Left forelimb (tissue), 1 donor: ENCODE results near the gene IL13RA1.
"Not testable (repeated sequence)": the region's sequence is repeated elsewhere in the genome, so short reads cannot be mapped to it uniquely, and the experiment has no call there.

Source experiments
- DNase-seq: peaks from one replicate; pipeline ENCODE4 v3.0.0-alpha.2; 2018; ENCODE audit warnings: low spot score

Gene IL13RA1

DNA sequence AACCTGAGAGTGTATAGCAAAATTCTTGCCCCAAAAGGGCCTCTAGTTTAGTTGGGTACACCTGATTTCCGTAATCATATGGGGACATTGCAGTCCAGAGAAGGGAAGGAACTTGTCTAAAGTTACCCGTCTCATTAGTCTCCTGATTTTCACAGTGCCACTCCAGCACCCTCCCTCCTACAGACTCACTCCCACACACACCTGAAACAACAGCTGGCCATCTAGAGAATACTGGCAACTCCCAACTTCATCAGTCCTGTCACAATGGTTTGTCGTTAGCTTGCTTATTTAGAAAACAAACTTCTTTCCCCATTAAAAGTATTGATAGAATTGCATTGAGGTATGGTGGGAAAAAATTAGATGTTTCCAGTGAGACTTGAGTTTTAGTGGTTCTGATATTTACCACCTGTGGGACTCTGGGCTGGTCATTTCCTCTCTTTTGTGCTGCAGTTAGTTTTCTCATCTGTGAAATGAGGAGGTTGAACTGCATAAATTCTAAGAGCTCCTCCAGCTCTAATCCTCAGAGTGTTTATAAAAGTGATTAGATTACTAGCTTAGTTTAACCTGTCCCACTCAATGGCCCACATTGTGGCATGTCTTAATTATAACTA lies 1.7 kb downstream of the IL13RA1 start:
- DNase-seq, result no peak

DNA sequence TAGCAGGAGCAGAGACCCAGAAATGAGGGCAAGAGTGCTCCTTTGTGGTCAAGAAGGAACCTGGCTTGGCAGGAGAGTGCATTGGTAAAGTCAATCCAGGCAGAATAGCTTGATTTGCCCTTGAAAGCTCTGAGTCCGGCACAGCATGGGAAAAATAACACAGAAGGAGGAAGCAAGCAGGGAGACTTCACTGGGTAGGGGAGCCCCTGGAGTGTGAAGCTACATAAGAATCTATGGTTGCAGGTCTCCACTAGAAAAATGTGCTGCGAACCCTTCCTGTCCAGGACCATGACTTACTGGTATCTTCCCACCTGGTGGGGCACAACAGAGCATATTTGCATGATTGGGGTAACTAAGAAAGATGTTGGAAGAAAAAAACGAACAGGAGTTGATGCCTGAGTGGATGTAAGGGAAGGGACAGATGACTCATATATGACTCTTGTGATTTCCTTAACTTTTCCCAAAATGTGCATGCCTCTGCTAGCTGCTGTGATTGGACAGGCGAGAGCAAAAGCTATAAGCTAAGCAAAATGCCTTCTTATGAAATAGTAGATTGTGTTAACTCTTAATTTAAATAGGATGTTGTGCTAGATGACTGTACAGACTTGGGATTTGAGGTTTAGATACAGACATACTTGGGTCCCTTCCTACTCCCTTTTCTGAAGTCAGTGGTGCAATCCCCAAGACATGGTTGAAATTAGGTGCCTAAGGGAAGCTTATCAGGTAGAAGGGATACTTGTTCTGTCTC lies 3.3 kb downstream of the IL13RA1 start:
- no peak for DNase-seq

DNA sequence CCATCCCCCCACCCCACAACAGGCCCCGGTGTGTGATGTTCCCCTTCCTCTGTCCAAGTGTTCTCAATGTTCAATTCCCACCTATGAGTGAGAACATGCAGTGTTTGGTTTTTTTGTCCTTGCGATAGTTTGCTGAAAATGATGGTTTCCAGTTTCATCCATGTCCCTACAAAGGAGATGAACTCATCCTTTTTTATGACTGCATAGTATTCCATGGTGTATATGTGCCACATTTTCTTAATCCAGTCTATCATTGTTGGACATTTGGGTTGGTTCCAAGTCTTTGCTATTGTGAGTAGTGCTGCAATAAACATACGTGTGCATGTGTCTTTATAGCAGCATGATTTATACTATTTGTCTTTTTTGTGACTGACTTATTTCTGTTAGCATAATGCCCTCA lies 5.1 kb downstream of the IL13RA1 start:
- DNase-seq, result not testable (repeated sequence)

DNA sequence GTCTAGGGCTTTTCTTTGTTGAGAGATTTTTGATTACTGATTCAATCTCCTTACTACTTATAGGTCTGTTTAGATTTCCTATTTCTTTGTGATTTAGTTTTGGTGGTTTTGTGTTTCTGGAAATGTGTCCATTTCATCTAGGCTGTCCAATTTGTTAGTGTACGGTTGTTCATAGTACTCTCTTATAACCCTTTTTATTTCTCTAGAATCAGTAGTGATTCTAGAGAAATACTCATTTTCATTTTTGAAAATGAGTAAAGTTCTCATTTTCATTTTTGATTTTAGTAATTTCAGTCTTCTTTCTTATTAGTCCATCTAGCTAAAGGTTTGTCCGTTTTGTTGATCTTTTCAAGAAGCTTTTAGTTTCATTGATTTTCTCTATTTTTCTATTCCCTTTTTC lies 7.5 kb downstream of the IL13RA1 start:
- no peak for DNase-seq

DNA sequence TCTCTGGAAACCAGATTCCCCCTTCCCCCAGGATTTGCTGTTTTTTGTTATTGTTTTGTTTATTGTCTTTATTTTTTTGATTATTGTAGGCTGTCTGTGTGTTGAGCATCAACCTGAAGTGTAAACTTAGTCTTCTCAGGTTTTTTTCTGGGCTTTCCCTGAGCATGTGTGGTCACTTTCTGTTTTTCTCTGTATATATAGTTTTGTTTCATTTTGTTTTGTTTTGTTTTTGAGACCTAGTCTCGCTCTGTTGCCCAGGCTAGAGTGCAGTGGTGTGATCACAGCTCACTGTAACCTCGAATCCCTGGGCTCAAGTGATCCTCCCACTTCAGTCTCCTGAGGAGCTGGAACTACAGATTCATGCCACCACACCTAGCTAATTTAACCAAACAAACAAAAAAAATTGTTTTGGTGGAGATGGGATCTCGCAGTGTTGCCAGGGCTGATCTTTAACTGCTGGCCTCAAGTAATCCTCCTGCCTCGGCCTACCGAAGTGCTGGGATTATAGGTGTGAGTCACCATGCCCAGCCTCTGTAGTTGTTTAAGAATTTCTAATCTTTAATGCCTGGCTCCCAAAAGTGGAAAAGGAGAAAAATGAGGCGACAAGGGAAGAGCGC lies 9.1 kb downstream of the IL13RA1 start:
- no peak for DNase-seq

DNA sequence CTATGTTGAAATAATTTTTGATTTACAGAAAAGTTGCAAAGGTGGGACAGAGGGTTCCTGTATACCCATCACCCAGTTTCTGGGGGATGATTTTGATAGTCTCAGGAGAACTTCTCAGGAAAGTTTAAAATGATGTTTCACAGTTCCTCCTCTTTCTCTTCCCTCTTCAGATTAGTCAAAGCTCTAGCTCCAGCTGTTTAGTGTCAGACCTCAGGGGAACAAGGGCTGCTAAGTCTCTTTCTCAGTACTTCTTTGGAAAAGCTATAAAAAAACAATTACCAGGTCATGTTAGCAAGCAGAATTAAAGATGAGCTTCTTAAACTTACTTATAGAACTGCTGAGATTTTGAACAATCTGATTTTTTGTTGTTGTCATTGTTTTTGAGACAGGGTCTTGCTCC lies 12.2 kb downstream of the IL13RA1 start:
- DNase-seq, result no peak

DNA sequence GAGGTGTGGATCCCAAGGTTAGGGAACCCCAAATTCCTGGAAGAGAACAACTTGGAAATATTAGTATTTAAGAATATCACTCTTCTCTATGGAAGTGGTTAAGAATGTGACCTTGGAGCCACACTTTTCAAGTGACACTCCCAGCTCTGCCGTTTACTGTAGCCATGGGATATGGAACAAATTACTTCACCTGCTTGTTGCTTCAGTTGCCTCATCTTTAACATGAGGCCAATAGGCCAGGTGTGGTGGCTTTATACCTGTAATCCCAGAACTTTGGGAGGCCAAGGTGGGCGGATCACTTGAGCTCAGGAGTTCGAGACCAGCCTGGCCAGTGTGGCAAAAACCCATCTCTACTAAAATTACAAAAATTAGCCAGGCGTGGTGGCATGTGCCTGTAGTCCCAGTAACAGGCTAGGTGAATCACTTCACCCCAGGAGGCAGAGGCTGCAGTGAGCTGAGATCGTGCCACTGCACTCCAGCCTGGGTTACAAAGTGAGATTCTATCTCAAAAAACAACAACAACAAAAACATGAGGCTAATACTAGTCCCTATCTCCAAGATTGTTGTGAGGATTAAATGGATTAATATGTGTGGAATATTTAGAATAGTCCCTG lies 13.0 kb downstream of the IL13RA1 start:
- no peak for DNase-seq

DNA sequence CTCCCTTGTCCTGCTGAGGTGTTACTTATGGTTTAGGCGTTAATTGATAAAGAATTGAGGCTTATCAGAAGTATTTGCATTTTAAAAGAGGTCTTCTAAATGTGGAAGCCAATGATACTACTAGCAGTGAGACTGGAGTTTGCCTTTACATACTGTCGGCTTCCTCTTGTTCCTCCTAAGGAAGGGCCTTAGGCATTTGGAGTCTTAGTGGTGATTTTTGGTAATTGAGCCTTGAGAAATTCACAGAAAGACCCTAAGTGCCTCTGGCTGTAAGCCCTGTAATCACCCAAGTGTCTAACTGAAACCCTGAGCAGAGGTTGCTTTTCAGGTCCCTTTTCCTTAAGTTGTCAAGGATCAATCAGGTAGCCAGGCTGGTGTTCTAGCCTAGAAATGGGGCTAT lies 14.8 kb downstream of the IL13RA1 start:
- no peak for DNase-seq

DNA sequence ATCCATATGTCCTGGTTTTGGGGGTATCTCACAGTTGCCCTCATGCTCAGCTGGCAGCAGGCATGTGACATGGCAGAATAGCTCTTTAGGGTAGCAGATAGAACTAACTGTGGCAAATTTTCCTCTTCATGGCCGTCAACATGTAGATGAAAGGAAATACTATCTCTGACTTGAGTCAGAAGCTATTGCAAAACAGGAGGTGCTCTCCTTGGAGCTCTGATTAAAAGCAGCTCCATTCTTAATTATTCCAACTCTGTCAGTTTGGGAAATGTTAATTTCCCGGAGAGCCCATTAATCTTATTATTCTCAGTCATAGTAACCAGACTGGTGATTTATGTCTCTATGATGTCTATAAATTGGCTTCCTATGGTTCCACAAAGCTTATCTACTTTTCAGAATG lies 18.2 kb downstream of the IL13RA1 start:
- no peak for DNase-seq

DNA sequence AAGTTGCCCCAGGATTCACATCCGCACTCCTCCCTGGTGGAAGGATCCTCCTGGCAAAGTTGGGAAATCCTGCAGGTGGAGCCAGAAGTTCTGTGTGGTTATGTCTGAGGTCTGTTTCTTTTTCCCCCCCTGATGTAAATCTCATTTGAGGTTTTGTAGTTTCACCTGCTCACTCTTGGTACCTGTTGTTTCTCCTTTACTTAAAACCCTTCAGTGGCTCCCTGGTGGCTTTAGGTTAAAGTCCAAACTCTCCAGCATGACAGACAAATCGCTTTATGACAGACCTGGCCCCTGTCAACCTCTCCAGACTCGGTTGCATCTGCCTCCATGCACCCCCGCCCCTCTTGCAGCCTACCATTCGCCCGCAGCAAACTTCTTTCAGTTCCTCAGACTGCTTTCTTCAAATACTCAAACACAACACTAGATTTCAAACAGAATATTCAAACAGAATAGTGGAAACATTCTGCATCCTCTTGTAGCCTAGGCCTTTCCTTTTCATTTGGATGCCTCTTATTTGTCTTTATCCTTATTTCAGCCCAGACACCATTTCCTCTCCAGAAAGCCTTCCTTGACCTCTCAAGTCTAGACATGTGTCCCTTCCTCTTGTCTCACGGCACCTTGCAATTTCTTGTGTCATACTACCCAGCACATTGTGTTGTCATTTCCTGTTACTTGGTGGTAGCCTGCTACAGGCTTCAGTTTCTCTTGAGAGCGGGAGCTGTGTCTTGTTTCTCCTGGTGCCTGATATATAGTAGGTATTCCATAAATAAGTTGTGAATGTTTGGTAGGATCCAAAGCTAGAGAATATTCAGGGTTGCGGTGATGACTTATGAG lies 24.8 kb downstream of the IL13RA1 start:
- DNase-seq, result no peak

DNA sequence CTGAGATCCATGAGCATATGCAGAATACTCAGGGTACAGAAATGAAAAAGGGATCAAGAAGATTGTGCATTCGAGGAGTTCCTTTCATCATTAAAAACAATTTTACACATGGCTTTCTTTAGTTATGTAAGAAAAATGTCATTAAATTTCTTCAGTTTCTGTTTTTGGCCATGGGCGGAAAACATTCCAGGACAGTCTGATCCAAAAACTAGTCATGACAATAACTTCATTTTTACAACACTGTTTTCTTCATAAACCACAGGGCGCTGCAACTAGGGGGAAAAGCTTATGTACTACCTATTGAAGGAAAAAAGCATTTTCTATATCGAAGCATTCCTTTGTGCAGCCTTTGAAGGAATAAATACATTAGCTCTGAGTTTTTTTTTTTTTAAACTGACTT lies 28.2 kb downstream of the IL13RA1 start:
- DNase-seq, result no peak

DNA sequence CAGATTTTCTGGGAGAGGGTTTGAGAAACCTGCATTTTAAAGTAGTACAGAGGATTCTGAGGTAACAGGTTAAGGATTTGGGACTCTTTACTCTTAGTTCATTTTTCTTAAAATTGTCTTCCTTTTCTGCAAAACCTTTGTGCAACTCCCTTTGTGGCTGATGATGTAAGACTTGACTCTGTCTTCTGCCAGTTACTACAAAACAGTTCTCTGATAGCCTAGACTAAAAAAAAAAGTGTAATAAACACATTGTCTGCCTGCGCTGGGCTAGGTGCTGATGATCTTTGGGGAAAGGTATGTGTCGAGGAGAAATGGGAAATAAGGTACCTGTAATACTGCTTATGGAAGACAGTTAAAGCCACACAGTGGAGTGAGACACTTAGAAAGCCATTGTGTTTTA lies 28.7 kb downstream of the IL13RA1 start:
- DNase-seq, result no peak

DNA sequence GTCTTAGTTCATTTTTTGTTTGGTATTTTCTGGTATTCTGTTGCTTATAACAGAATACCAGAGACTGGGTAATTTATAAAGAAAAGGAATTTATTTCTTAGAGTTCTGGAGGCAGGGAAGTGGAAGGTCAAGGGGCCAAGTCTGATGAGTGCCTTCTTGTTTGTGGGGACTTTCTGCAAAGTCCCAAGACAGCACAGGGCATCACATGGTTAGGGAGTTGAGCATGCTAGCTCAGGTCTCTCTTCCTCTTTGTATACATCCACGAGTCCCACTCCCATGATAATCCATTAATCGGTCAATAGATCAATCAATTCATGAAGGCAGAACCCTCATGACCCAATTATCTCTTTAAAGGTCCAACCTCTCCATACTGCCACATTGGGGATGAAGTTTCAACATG lies 31.1 kb downstream of the IL13RA1 start:
- no peak for DNase-seq

DNA sequence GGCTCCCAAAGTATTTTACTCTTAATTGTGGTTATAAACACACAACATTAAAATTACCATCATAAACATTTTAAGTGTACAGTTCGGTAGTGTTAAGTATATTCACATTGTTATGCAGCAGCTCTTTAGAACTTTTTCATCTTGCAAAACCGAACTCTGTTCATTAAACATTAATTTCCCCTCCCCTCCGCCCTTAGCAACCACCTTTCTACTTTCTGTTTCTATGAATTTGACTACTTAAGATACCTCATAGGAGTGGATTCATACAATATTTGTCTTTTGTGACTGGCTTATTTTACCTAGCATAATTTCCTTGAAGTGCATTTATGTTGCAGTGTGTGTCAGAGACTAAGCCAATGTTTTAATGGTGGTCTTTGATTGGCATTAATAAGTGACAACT lies 32.6 kb downstream of the IL13RA1 start:
- no peak for DNase-seq

DNA sequence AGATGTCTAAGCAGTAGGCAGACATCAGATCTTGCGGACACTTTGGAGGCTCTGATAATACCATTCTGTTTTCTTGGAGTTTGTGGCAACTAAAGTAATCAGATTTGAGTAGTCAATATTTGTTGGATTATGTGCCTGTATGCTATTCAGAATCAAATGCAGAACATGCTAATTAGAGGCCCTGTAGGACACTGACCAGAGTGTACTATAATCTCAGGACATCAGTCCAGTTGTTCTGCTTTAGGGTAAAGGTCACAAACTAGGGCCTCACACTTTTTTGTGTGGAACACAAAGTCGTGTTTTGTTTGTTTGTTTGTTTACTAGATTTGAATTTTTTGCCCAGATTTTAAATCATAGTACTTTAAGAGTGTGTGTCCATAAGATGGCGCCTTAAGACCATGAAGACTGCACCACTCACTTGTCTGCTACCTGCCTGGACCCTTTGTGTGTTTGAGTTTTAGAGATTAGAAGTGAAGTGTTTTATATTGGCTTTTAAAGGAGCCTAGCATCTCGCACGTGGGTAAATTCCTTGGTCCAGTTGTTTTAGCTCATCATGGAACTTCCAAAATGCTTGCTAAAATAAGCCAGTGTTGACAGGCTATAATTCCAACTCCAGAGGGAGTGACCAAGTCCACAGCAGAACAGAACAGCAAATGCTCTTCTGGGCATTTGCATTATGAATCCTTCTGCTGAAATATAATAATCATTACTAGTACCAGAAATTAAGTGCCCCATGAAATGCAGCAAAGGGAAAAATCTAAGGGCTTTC lies 34.7 kb downstream of the IL13RA1 start:
- no peak for DNase-seq

DNA sequence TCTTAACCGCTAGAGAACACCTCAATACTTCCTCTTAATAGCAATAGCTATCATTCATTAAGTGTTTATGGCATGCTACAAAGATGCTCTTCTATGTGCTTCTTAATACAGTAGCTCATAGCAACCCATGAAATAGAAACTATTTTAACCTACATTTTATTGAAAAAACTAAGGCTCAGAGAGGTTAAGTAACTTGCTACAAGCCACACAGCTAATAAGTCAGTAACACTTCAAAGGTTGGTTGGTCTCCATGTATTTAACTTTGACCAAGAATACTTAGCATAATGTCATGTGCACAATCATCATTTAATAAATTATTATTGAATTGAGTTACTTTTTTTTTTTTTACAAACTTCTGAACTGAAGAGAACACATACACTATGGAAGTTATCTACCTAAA lies 36.1 kb downstream of the IL13RA1 start:
- no peak for DNase-seq

DNA sequence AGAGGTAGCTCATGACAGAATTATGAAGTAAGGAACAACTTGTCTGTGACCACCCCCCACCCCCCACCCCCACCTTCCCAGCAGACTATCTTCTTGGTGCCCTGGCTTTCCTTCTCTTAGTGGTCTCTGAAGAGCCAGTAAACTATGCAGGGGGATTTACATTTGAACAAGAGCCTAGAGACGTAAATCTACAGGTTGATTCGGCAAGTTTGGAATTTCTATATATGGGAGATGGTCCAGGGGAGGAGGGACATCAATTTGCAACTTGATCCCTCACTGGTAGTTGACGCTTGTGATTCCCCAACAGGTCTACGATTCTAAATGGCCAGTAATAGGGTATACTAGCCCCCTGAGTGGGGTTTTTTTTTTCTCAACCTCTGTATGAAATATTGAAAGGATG lies 36.7 kb downstream of the IL13RA1 start:
- no peak for DNase-seq

DNA sequence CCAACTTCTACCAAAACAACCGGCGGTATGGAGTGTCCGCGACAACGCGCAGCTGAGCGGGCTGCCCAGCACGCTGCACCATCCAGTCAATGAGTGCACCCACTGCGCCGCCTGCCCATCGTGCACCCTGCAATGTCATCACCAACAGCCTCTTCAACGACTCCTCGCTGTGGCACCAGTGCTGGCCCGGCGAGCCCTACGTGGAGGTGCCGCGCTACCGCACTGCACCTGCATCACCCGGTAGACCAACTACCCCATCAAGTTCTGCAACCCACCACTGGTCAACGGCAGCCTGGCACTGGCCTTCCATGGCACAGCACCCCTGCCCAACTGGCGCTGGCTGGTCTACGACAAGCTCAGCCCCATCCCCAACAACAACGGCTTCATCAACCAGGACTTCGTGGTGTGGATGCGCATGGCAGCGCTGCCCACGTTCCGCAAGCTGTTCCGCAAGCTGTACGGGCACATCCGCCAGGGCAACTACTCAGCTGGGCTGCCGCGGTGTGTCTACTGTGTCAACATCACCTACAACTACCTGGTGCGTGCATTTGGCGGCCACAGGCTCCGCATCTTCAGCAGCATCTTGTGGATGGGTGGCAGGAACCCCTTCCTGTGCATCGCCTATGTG lies 42.8 kb downstream of the IL13RA1 start:
- no peak for DNase-seq

DNA sequence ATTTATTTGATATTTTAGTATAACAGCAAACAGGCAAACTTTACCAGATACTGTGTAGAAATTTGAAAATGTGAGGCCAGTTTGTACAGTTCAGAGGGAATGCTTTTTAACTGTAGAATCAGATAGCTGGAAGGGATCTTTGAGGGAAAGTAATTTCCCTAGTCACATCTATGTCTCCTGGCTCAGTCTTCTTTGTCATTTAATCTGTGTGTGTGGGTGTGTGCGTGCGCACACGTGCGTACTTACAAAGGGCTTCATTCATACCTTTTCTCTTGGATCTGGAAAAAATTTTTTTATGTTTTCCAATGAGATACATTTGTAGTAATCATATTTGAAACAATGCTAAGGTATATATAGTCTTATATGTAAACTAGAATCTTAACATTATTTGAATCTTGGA lies 44.6 kb downstream of the IL13RA1 start:
- no peak for DNase-seq

DNA sequence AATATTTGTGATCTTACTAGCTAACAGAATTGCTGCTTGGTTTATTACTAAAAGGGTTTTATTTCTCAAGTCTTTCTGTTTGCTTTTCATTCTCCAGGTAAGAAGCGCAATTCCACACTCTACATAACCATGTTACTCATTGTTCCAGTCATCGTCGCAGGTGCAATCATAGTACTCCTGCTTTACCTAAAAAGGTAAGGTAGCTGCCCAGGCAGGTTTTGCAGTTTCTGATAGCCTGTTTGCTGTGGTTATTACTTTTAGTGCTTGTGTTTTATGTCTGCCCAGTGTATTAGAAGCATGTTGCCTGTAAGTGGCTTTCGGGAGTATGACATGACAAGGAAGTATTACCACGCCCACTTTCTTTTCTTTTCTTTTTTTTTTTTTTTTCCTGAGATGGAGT lies 46.4 kb downstream of the IL13RA1 start:
- DNase-seq, result no peak

DNA sequence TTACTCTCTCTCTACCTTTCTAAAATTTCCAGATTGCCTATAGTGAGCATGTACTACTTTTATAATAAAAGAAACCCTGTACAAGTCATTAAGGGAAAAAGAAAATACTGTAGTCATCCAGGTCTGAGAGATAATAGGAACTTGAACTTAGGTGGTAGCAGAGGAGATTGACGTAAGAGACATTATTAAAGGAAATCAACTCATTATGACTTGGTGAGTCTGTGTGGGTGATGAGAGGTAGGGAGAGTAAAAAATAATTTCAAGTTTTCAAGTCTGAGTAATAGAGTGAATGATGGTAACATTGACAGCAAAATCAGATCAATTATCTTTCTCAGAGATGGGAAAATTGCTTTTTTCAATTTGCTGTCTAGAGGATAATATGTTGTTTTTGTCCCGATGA lies 52.2 kb downstream of the IL13RA1 start:
- no peak for DNase-seq
